GM18868 (cell line): ENCODE data around the gene MRTO4.
"Not testable (repeated sequence)": the region's sequence is repeated elsewhere in the genome, so short reads cannot be mapped to it uniquely, and the experiment has no call there.

Experiments used
- ATAC-seq: cut with Tn5 transposase; IDR thresholded peaks from one replicate; pipeline ENCODE4 v1.9.1; 2021; ENCODE audit warnings: mild to moderate bottlenecking, moderate library complexity; ENCODE audit not compliant: unreplicated experiment

Gene MRTO4

GRCh38 chr1:19269427-19270342 is 18.1 kb downstream of the MRTO4 start:
- not testable (repeated sequence) for ATAC-seq

- ATAC-seq, result not testable (repeated sequence)
These were observed 18.7 kb downstream of the MRTO4 start for GRCh38 chr1:19270343-19270730.

DNA sequence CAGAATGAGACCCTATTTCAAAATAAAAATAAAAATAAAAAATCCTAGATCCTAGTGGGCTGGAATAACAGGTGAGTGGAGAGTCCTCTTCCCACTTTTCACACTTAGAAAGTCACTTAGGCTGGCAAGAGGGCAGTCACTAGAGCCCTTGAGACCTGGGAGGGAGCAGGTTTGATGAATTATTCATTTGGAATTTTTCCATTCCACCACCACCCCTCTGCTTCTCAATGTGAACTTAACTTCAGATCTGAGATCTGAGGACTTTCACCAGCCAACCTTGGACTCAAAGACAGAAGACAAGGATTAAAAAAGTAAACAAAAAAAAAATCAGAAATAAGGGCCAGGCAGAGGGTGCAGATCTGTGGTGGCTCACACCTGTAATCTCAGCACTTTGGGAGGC is 20.5 kb downstream of the MRTO4 start:
- no peak for ATAC-seq

GRCh38 chr1:19273106-19273843 is 21.7 kb downstream of the MRTO4 start:
- no peak for ATAC-seq

DNA sequence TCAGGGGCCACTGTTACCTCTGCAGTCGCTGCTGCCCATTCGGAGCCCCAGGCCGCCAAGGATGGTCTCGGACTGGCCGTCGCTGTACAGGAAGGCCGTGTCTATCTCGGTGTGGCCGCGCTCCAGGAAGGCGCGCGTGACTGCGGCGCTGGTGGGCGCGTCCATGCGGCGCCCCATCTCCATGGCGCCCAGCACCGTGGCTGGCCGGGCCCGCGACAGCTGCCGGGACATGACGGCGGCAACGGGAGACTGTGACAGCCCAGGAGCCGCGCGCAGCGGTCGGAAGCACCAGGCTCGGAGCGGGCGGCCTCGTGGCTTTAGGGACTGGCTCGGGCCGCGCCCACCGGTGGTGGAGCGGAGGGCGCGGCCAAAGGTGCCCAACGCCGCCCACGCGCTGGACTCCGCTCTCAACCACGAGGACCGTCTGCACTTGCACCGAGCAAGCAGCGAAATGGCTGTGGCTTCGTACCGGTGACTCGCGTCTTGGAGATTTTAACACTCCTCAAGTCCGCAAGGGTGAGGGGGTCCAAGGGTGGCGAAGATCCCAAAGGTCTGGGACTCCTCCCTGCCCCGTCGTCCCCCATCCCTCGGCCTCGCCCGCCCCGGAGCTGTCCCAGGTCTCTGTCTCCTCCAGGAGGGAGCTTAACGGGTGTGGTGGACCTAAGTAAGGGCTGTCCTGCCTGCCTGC is 22.4 kb downstream of the MRTO4 start:
- ATAC-seq, result not testable (repeated sequence)

GRCh38 chr1:19274636-19275035 is 23.0 kb downstream of the MRTO4 start:
- no peak for ATAC-seq

GRCh38 chr1:19283891-19284290 is 32.3 kb downstream of the MRTO4 start:
- no peak for ATAC-seq

- no peak for ATAC-seq
These were observed 33.3 kb downstream of the MRTO4 start for GRCh38 chr1:19284881-19285280.

- not testable (repeated sequence) for ATAC-seq
These were observed 33.8 kb downstream of the MRTO4 start for GRCh38 chr1:19285366-19285765.

DNA sequence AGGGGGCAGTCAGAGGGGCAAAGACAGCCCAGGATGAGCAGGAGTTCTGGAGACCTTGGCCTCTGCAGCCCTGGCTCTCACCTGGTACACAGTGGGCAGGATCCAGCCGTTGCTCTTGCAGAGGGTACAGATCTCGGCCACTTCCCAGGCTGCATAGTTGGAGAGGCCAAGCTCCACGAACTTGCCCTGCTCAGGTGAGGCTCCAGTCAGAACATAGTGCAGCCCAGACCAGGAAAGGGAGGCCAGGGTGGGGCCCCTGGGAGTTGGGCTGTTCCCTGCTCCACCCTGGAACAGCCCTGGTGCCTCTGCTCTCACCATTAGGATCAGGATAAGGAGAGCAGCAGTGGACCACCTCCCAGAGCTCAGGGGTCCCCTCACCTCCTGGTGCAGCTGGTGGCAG is 34.2 kb downstream of the MRTO4 start:
- ATAC-seq, result not testable (repeated sequence)

- no peak for ATAC-seq
These were observed 36.0 kb downstream of the MRTO4 start for GRCh38 chr1:19287436-19288185.

- ATAC-seq, result not testable (repeated sequence)
These were observed 37.0 kb downstream of the MRTO4 start, which contains the start of gene AKR7A3 for GRCh38 chr1:19288324-19289241. Gene AKR7A3 (minus strand): TSS chr1:19288770. CDS start chr1:19288709, 61 bp downstream.

- ATAC-seq, result no peak
These were observed 37.6 kb downstream of the MRTO4 start for GRCh38 chr1:19289244-19289643.

GRCh38 chr1:19294638-19295037 is 43.0 kb downstream of the MRTO4 start:
- no peak for ATAC-seq

- no peak for ATAC-seq
These were observed 48.6 kb downstream of the MRTO4 start for GRCh38 chr1:19300211-19300610.

- ATAC-seq, result not testable (repeated sequence)
These were observed 52.5 kb downstream of the MRTO4 start for GRCh38 chr1:19304081-19304480.

- ATAC-seq, result no peak
These were observed 54.3 kb downstream of the MRTO4 start for GRCh38 chr1:19305880-19306279.

DNA sequence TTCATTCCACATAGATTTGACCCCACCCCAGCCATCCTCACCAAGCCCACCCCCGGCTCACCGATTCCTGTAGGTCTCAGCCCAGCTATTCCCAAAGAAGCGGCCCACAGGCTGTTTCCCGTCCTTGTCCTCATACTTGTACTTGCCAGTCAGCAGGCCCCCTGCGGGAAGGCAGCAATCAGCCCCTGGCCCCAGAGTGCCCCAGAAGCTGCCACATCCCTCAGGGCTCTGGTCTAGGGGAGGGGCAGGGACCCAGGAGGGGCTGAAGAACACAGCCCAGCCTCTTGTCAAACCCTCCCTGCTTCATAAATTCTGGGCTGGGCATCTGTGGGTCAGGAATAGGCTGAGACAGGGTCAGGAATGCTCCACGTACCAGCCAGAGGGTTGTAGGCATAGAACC is 55.3 kb downstream of the MRTO4 start:
- ATAC-seq, result no peak

- ATAC-seq, result no peak
These were observed 56.3 kb downstream of the MRTO4 start for GRCh38 chr1:19307794-19308508.
